HG03108 (cell line): ENCODE data around the gene CTDSPL2.
"Not testable (repeated sequence)": the region's sequence is repeated elsewhere in the genome, so short reads cannot be mapped to it uniquely, and the experiment has no call there.

Experiments
- ATAC-seq: cut with Tn5 transposase; IDR thresholded peaks from one replicate; pipeline ENCODE4 v1.9.1; 2021; ENCODE audit warnings: moderate library complexity; ENCODE audit not compliant: unreplicated experiment

CTDSPL2 gene

DNA sequence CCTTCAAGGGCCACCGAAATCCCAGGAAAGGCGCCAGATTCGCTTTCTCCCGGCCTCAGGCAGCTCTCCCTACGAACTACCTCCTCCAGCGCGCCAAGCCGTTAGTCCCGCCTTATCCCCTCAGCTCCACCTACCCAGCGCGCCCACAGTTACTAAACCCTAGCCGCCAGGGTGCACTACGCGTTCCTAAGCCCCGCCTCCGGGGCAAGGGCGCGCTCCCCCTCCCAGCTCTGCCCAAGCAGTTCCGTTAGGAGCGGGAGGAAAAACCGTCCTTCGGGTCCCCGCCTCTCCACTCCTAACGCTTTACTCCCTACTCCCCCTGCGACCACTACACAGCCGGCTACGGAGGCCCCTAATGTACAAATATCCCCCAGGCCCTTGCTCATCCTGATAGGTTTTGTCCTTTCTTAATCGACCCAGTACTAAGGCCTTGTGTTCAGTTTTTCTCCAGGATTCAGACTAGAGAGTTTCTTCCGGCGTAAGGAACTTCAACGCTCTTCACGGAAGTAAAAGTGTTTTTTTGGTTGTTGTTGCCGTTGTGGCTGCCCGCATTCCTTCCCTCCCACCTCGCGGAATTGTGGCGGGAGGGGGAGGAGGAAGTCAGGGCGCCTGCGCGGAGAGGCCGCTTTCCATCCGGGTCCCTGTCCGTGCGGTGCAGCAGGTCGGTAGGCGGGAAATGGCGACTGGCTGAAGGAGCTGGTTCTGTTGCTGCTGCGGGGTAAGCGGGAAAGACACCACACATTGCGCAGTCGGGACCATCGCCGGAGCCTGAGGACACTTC lies at the start of gene CTDSPL2:
CTDSPL2 (plus strand) TSS at position 655 of the 781 bp plus-strand sequence. CDS start 31,386 bp downstream, outside the sequence.
- ATAC-seq: peak; percentile 91

DNA sequence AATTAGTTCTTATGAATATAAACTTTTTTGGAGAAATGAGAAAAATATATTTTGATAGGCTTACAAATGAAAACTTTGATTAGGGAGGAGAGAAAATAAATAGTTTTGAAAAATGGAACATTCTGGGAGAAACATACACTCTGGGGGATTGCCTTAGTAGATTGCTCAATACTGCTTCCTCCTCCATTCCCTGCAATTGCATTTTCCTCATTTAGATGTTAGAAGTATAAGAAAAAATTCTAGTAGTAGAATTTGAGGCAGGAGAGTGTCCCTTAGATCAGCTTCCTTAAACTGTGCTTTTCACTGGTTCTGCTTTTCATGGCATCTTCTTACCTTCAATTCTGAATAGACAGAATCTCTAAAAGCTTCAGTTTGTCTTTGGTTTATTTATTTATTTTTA lies 46.2 kb upstream of the CTDSPL2 start:
- no peak for ATAC-seq

GRCh38 chr15:44385344-44385942 lies 42.0 kb upstream of the CTDSPL2 start:
- ATAC-seq: no peak

- no peak for ATAC-seq
These were observed 33.4 kb upstream of the CTDSPL2 start for GRCh38 chr15:44394062-44394461.

GRCh38 chr15:44394562-44394961 lies 32.9 kb upstream of the CTDSPL2 start:
- no peak for ATAC-seq

DNA sequence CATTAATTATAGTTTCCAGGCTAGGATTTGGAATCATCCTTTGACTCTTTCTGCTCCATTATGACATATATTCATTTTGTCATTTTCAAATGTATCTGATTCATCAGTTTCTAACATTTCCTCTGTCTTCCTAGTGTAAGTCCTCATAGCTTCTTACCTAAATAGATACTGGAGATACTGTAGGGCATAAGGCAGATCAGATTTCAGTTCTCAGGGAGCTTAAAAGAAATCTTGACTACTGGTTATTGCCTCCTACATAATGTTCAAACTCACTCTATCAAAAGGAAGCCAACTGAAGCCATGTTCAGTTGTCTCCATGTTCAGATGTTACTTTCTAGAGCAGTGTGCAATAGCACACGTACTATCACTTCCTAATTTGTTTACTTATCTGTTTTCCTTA lies 29.6 kb upstream of the CTDSPL2 start:
- ATAC-seq: no peak

GRCh38 chr15:44414001-44414400 lies 13.4 kb upstream of the CTDSPL2 start:
- ATAC-seq: no peak

DNA sequence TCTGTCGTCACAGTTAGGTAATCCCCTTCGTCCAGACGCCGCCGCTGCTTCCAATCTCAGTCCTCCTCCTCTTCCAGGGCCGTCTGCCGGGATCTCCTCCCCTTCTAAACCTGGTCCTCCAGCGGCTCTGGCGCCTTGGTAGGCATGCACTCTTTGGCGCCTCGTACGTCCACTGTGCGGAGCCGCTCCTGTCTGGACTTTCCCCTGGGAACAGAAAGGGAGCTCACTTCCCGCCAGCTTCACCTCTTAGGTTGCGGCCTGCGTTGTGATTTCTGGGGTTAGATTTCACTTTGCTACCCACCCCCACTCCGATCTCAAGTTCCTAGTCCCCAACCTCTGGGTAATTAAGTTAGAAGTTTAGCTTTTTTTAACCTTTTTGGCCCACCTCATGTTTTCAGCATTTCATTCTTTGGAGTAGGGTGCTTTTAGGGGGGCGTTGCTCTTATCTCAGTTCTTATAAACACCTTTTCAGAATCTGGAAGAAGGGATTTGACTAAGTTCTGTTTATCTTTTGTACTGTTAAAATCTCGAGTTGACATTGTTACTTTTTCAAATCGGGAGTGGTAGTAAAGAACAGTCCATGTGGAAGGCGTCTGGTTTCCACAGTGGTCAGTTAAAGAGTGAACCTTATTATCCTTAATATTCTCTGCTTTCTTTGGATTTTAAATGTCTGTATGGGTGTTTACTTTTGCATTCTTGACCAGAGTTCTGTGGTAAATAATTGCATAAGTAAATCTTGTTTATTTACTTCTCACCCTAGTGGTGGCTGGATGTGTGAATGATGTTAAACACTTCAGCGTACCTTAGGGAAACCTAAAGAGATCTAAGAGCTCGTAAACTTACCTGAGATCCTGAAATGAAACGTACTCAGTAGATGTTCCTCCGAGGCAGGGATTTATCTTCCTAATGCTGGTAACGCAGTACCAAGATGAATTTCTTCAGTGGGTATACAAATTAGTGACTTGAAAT lies 611 bp downstream of the CTDSPL2 start:
- ATAC-seq: no peak

- ATAC-seq: no peak
These were observed 8.7 kb downstream of the CTDSPL2 start for GRCh38 chr15:44435893-44436667.

- no peak for ATAC-seq
These were observed 11.0 kb downstream of the CTDSPL2 start for GRCh38 chr15:44438402-44438801.

GRCh38 chr15:44441095-44441501 lies 13.7 kb downstream of the CTDSPL2 start:
- ATAC-seq: no peak

DNA sequence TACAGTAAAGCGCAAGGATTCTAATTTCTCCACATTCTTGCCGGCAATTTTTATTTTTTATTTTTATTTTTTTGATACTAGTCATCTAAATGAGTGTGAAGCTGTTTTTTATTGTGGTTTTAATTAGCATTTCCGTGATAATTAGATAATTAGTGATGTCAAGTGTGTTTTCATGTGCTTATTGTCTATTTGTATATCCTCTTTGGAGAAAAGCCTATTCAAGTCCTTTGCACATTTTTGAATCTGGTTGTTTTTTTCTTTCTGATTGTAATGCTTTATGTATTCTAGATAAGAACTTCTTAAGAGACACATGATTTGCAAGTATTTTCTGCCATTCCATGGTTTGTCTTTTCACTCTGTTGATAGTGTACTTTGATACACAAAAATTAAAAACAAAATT lies 16.1 kb downstream of the CTDSPL2 start:
- no peak for ATAC-seq

DNA sequence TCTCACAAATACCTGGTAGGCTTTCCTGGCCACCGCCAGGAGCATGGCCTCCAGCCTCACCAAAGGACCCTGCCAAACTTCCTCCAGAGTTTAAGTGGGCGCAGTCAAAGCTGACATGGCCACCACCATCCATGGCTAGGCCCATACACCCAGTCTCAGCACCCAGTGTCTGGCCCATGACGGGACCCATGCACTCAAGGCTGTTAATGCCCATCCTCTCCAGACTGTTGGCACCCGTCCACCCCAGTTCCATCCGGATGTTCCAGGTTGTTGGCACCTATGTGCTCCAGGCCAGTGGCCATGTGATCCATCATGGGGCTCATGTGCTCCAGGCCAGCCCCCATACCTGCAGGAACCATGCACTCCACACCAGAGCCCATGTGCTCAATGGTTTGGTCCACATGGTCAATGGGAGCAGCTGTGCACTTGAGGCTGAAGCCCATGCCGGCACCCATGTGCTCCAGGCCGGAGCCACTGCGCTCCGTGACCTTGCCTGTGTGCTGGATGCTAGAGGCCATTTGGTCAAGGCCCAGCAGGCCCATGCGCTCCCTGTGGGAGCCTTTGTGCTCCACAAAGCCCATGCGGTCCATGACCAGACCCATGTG lies 20.4 kb downstream of the CTDSPL2 start:
- no peak for ATAC-seq

GRCh38 chr15:44450172-44450571 lies 22.7 kb downstream of the CTDSPL2 start:
- ATAC-seq: no peak

- not testable (repeated sequence) for ATAC-seq
These were observed 26.3 kb downstream of the CTDSPL2 start for GRCh38 chr15:44453578-44454283.

DNA sequence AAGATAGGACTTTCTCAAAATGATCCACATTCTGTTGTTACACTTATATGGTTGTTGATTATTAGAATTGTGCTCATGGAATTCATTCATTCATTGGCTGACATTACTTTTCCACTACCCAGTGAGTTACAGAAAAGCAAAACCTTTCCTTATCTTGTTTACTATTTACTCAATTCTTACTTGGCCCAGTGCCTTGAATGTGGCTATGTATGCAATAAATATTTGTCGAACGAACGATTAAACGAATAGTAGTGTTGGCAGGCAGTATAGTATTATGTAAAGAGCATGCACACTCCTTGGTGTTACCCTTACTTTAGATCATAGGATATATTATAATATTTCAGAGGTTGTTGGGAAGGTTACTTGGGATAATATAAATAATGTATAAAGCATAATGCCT lies 31.0 kb downstream of the CTDSPL2 start:
- no peak for ATAC-seq

GRCh38 chr15:44468709-44469385 lies 41.4 kb downstream of the CTDSPL2 start:
- no peak for ATAC-seq

DNA sequence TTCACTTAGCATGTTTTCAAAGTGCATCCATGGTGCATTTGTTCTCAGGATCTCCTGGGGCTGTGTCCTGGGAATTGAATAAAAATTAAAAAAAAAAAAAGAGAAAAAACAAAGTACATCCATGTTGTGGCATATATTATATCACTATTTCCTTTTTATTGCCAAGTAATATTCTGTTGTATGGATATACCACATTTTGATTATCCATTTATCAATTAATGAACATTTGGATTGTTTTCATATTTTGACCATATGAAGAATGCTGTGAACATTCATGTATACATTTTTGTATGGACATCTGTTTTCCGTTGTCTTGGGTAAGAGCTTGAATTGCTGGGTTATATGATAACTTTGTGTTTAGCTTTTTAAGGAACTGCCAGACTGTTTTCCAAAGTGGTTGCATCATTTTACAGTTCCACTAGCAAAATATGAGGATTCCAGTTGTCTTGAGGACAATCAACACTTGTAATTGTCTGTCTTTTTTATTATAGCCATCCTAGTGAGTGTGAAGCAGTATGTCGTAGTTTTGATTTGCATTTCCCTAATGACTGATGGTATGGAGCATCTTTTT lies 44.5 kb downstream of the CTDSPL2 start:
- no peak for ATAC-seq

DNA sequence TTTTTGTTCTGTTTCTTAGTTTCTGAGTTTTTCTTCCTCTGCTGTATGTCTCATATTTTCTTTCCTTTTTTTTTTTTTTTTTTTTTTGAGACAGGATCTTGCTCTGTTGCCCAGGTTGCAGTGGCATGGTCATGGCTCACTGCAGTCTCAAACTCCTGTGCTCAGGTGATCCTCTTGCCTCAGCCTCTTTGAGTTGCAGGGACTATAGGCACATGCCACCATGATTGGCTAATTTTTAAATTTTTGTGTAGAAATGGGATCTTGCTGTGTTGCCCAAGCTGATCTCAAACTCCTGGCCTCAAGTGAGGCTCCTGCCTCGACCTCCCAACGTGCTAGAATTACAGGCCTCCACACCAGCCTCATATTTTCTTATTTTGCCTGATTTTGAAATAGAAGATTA lies 51.9 kb downstream of the CTDSPL2 start:
- ATAC-seq: no peak
